HG03045 (cell line): Measurements from ENCODE around the gene OSBPL7.

Experiments used
- ATAC-seq: cut with Tn5 transposase; IDR thresholded peaks from one replicate; pipeline ENCODE4 v1.9.1; 2021; ENCODE audit warnings: mild to moderate bottlenecking, moderate library complexity; ENCODE audit not compliant: unreplicated experiment

Gene OSBPL7

DNA sequence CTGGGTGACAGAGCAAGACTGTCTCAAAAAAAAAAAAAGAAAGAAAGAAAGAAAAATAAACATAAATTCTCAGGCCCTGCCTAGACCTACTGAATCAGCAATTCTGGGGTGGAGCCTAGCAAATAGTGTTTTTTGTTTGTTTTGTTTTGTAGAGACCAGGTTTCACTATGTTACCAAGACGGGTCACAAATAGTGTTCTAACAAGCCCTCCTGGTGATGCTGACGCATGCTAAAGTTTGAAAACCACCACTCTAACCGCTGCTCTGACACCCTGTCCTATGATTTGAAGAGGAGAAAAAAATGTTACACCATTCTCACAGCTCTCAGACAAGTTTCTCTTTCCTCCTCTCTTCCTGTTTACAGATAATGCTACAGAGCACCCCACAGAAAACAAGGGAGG lies 8.3 kb upstream of the OSBPL7 start:
- ATAC-seq, result no peak

DNA sequence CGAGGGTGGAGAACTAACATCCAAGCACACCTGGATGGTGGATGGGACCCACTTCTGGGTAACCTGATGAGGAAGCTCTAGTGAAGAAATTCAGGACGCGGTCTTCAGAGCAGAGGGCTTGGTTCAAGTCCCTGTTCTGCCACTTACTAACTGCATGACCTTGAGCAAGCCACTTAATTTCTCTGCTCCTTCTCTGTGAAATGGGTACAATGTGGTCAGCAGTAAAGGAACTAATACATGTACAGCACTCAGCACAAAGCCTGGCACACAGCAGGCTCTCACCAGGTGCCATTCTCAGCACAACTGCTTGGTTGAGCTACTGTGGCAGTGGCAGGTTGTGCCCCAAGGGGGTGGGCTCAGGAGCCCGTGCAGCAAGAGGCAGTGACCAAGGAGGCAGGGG lies 1.9 kb upstream of the OSBPL7 start:
- no peak for ATAC-seq

DNA sequence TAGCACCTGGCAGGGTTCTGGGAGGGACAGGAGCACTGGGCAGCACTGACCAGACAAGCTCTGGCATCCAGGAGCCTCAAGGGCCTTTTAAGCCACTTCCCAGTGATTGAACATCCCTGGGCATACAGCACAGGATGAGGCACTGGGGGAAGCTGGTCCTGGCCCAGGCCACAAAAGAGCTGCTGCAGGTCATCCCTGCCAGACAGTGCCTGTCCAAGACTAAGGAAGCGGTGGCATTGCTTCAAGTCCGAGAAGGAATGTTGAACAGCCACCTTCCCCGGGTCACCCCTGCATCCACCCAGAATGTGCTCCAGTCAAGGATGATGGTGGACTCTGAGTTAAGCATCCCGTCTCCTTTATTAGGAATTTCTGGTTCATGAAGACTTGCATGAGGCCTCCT lies 1.2 kb upstream of the OSBPL7 start:
- ATAC-seq, result no peak

DNA sequence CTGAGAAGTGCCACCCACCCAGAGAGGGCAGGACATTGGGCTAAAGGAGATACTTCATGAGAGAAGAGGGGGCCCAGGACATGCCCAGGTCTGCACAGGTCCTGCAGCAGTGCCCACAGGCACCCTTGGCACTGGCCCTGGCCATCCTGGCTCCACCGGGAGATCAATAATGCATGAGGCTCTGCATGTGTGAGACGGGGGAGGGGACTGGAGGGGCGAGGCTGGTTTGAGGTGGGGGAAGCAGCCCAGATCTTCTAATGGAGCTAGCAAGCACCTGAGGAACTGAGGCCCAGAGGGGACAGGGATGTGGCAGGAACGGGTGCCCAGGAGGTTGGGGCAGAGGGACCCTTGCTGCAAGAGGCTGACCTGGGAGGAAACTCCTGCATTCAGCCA lies 567 bp downstream of the OSBPL7 start:
- no peak for ATAC-seq

DNA sequence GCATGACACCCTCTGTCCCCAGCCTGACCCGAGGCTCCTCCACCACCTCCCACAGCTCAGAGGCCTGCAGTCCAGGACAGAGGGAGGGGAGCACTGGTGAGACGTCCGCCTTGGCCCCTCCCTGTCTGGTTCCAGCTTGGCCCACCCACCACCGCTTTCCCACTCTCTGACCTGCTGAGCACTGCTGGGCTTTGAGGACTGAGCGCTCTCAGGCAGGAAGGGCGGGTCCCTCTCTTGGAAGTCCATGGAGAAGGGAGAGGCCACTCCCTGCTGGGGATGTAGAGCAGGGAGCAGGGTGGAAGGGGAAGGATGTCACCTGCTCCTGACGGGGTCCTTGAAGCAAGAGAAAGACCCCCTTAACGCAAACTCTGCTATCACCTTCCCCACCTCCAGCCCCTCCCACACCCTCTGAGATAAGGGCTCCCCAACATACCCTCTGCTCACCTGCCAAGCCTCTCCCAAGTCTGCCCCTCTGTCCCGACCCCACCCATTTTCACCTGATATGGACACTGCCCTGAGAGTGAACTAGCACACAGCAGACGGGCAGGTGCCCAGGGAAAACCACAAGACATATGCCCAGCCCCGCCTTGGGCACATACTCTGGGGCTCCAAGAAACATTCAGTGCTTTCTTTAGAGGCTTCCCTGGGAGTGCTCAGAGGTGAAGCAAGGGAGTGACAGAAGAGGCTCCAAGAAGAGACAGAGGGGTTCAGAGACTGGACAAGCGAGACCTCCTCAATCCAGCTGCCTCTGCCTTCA lies 1.4 kb downstream of the OSBPL7 start:
- no peak for ATAC-seq

DNA sequence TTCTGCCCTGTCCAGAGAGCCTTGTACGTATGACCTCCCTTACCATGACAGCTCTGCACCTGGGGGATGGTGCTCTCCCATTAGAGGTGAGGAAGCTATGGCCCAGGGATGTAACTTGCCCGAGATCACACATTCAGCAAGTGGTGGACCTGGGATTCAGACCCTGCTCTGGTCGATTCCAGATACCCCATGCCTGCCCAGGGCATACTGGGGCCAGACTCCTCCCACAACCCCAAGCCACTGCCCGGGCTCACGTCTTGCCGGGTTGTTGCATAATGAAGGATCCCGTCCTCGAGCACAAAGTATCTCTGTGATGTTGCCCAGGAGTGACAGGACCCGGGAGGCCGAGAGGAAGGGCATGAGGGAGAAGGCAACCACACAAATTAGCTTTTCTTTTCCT lies 2.1 kb downstream of the OSBPL7 start:
- no peak for ATAC-seq

DNA sequence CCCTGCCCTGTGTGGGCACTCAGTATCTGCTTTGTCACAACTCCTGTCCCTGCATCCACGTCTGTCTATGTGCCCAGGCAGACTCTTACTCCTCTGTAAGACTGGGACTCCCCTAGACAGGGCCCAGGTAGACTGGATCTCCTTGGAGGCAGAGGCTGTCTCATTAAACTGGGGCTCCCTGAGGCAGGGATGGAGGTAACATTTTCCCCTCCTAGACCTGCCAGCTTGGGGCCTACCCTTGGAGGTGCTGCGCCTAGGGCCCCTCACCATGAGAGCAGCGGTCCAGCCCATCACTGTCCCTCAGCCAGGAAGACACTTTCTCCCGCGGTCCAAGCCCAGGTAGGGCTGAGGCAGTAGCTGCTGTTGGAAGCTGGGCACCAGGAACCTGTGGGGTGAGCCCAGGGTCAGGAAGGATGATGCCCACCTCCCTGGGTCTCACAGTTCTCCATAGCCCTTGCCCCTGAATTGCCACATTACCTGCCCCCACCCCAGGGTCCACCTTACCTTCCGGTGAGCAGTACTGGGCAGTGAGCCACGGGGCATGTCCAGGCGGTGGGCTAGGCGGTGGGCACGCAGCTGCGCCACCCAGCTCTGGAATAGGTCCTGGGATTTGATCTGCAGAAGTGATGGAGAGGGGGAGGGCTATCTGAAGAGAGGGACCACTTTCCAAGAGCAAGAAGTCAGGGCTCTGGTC lies 3.4 kb downstream of the OSBPL7 start:
- ATAC-seq, result no peak

DNA sequence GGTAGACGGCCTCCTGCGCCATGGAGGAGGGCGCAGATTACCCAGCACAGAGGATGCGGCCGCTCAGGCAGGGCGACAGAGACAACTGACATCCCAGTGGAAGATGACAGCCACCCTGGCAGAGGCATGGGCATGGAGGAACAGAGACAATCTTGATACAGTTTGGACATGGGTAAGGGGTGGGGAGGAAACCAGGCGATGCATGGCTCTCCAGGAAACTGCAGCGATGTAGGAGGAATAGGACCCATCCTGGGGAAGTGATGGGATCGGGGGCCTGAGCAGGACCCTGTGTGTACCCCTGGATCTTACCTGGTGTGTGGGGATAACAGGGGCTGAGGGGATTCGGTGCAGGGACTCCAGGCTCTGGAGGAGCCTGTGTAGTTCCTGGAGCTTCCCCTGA lies 4.6 kb downstream of the OSBPL7 start:
- ATAC-seq, result no peak

DNA sequence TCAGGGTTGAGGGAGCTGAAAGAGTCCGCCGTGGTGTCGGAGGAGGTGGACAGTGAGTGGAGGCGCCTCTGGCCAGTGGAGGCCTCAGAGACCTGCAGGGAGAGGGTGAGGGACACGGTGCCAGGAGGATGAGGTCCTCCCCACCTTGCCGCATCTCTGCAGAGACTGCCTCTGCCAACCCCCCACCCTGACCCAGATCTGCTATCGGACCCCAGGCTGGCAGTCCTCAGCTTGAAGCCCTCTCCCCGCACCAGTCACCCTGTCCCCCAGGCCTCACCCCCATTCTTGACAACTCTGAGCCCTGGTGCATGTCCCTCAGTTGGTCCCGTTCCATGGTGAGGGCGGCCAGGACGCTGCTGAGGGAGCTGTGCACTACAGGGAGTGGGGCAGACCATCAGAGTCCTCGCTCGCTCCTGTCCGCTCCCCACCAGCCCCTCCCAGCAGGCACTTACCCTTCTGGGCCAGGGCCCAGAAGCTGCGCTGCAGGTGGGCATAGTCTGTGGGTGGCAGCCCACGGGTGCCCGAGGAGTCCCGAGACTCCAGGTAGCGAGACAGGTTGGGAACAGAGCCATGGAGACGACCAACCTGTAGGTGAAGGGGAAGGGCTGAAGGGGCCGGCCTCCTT lies 5.4 kb downstream of the OSBPL7 start:
- ATAC-seq, result no peak

DNA sequence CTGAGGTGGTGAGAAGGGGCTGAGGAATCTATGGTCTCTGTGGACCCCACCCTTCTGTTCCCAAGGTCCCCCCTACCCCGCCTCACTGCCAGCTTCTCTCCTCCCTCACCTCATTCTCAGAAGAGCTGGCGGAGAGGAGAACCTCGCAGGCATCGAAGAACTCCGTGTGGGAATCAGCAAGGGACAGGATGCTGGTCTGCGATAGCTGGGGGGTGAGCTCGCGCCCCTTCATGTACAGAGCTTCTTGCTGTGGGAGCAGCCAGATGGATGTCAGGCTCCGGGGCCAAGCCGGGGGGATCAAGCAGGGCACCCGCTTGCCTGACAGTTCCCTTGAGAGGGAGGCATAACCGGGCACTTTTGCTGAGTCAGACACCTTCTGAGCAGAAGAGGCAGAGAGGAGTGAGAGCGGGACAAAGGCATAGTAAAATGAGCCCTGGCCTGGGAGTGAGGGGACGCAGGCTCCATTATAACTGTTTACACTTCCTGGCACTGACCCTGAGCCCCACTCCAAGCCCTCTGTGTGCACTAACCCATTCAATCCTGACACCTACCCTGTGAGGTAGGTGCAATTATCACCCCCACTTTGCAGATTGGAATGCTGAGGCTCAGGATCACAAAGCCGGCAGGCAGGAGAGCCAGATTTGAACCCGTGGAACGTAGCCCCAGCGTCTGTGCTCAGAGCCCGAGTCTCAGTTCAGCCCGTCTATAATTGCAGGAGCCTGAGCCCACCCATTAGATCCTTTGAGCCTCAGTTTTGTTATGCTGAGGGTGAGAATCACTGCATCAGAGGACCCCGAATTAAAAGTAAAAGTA lies 6.3 kb downstream of the OSBPL7 start:
- no peak for ATAC-seq

DNA sequence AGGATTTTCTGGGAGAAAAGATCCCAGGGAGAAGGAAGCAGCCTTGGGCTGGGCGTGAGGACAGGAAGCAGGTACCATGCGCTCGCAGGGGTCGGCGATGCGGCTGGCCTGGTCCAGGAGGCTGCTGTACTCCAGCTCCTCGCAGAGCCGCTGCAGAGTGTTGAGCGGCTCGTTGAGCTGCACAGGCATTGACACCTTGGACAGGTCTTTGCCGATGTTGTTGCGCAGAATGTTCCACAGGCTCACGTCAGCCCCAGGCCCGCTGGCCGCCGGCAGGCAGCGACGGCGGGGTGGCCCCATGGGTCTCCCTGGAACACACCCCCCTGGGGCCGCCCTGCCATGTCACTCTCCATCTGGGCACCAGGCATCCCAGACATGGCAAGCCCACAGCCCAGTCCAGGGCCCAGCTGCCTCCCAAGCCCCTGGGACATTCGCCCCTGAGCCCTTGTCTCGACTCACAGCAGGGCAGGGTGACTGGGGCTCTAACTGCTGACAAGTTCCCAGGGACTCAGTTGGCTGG lies 8.0 kb downstream of the OSBPL7 start:
- no peak for ATAC-seq

DNA sequence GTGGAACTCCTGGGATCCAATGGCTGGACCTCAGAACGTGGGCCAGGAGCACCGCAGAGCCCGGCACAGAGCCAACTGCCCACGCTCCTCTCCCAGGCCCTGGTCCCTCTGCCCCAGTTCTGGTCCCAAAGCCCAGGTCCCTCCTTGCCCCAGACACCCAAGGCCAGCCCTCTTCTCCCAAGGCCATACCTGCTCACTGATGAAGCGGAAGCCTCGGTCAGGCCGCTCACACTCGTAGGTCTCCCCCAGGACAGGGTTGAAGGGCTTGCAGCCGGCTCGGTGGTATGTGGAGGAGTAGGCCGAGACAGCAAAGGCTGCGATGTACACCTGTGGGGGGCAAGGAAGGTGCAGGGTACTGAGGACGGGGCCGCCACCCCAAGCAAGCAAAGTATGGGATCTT lies 8.5 kb downstream of the OSBPL7 start:
- no peak for ATAC-seq

DNA sequence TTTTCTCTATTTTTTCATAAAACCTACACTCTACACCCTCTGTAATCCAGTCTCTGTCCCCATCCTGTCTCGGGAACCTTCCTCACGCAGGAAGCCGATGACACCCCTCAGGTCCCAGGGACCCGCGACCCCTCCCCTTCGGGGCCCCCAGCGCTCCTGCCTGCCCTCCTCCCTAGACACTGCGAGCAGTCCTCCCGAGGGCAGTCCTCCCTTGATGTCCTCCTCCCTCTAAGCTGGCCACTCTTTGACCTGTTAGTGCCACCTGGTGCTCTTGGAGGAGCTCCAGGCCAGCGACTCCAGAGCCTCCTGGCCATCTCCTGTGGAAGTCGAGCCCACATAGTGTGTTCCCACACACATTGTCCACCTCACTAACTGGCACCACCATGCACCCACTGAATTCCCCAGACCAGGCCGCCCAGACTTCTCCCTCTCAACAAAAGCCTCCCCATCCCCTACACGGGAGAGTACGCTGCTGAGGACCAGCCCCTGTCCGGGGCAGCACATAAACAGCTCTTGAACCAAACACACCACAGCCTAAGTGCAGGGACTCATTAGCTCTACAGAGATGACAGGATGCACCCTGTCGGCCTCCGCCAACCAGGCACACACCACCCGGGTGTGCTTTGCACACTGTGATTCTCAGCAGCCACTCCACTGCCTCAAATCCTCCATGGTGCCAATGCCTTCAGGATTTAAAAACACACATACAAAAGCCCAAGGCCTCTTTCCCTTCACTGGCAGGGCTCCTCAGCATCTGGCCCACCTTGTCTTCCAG lies 9.3 kb downstream of the OSBPL7 start:
- no peak for ATAC-seq

DNA sequence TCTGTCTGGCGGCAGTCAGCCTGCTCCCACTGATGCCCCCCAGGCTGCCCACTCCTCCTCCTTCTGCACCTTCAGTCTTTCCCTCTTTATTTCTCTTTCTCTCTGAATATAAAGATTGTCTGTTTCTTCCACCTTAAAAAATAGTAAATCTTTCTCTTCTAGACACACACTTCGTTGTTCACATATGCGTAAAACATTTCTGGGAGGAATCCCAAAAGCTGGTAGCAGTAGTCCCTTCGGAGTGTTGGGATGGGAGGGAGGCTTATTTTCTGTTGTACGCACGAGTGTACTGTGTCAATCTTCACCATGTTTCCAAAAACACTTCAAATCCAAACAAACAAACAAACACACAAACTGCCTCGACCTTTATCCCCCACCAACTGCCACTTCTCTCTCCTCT lies 9.9 kb downstream of the OSBPL7 start:
- ATAC-seq, result no peak

DNA sequence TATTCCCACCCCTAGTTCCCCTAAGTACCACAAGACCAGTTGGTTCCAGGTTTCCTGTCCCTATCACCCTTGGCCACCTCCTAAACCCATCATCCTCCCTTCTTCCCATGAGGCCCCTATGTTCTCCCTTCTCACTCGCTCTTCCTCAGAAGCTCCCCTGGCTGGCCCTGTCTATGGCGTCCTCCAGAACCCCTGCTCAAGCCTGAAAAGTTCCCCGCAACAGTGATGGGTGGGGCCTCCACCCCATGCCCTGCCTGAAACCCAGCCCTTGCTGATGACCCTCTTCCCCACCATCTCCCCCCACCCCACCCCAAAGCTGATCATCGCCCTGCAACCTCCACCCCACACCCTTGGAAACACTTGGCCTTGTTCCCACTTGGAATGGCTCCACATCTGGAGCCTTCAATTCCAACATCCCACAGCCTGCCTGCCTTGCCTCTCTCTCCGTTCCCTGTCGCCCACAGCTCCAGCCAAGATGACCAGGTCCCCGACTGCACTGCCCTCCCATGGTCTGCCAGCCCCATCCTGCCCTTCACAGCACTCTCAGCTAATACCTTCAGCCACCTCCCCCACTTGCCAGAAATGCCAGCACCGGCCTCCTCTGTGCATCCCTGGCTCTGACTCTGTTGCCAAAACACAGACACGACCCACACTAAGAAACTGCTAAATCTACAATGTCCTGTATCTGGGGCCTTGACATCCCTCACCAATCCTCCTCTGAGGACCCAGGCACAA lies 10.5 kb downstream of the OSBPL7 start:
- no peak for ATAC-seq

DNA sequence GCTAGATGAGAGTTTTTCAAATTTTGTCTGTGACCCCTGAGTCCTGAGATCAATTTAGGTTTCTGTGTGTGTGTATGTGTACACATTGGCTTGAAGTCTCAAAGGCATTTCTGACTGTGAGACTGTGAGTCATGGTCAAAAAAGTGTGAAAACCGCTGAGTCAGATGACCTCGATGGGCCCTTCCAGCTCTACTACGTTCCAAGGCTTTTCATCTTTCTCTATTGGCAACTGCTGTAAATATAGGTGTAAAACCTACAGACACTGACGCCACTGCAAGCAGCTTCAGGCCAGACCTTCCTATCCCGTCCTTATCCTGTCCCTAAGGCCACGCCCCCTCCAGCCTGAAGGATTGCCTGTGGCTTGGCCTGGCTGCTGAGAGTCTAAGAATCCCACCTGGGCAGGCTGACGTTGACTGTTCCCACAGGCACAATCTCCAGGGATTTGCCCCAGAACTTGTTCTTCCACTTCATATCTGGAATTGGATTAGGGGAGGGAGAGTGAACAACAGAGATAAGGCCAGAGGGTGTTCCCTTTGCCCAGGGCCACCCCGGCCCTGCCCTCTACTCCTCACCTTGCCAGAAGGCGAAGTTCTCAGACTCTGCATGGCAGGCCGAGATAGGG lies 11.3 kb downstream of the OSBPL7 start:
- no peak for ATAC-seq

DNA sequence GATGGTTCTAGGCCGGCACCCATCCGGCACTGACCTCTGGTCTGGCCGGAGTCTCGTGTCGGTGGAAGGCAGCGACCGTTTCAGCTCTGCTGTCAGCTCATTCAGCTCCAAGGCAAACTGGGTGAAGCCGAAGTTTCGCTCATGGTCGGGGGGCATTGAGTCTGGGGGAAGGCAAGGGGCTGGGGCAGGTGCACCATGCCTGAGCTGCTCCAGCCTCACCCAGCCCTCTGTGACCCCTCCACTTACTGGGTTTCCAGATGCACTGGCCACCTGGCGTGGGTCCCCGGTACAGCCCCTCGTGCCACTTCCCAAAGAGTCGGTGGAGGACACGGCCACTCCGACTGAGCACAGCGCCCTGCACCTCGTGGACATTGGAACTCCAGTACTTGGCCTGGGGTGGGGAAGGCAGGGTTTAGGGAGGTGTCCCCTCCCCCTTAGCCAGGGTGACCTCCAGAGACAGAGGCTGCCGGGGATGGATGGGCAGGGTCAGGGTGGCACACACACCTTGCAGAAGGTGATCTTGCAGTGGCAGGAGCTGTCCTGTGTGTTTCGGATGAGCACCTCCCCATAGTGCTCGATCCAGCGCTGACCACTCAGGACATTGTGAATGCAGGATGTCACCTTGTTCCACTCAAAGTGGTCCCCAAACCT lies 12.6 kb downstream of the OSBPL7 start:
- ATAC-seq, result no peak

DNA sequence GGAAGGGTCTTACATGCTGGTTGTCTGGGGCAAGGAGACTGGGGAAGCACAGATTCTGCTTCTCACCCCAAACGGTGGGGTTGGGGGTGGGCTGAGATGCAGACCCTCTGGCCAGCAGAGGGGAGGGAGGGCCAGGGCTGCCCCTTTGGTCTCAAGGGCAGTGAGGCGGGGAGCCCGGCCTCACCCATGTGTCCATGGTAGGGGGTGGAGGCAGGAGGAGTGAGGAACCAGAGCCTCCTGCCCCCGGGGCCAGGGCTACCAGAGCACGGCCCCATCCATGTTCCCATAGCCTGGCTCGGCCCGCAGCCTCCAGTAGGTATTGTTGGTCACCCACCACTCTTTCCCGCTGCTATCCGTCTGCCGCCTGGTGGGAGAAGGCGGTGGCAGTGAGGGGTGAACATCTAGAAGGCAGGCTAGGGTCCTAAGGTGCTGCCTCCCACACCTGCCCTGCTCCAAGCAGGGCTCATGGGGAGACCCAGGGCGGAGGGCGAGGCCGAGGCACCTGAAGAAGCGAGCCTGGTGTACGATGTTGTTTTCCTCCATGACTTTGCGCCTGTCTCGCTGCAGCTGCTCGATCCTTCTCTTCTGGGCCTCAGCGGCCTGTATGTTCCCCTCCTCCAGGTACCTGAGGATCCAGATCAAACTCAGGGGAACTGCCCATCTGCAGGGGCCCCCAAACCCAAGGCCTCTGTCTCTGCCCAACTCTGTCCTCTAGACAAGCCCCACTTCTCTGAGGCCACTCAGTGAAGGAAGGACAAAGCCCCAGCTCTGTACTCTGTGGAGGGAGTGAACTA lies 13.4 kb downstream of the OSBPL7 start:
- ATAC-seq, result no peak
